Measurements from ENCODE around the gene ACBD5. TPM values are rescaled to one million over a fixed set of nuclear protein-coding genes. Genes with fewer than 3 reads are reported as not detected.
"Not testable (repeated sequence)": the region's sequence is repeated elsewhere in the genome, so short reads cannot be mapped to it uniquely, and the experiment has no call there.

Gene ACBD5
- polyA plus RNA-seq, 3 donors: 39.6 to 43.6 (median 41.4) TPM

DNA sequence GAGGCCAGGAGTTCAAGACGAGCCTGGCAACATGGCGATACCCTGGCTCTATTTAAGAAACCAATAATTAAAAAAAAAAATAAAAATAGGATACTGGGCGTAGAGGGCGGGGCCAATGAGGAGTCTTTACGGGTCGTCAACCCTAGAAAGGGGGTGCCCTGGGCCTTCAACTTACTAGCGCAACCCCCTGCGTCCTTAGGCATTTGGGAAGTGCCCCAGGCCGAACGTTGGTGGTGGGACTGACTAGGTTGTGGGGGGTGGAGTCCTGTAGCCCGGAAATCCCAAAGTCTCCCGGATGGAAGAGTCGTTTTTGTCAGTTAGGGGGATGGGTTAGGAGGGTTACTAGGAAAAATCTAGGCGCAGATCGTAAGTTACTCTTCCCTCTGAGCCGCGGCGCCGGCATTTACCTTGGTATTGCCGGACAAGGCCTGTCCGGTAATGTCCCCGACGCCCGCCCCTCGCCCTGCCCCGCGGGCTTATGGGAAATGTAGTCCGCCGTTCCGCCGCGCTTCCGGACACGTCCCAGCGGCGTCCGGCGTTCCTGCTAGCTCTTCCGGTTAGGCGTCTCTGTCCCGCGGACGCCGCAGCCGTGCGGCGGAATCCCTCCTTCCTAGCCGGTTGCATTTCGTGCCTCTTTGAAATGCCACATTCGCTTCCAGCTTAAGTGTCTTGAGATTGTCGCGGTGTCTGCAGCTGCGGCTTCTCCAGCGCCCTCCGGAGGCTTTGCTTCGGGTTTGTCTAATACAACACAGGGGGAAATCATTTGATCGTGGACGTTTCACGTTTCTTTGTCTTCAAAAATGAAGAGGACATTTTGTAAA lies 1.3 kb upstream of the ACBD5 start:
- DNase-seq (ENCODE audit: low read depth in 3 of 3, low spot score in 2 of 3): peak; percentile 89 to 93 (median 92)

DNA sequence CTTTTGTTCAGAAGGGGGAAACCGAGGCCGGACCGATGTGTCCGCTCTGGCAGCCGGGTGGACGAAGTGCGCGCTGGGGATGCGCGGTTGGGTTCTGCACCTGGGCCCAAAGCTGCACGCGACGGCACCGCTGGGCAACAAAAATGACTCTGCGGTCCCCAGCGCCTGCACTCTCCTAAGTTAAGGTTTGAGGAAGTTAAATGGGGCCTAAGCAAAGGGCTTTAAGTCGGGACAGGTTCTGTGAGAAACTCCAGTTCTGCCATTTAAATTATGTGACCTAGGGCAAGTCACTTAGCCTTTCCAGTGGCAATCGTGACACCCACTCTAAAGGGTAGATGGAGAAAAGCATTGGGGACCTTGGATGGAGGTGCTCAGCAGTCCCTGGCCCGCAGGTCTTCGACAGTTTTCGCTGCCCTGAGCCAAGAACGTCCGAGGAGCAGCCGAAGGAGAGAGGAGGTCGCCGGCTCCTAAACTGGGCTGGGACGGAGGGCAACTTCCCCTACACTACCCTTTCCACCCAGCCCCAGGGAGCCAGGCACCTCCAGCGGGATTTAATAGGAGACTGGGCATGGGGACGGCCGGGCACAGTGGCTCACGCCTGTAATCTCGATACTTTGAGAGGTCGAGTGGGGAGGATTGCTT lies 534 bp upstream of the ACBD5 start:
- peak in 1 of 3 donors; percentile 24 for DNase-seq (ENCODE audit: low read depth in 3 of 3, low spot score in 2 of 3)

DNA sequence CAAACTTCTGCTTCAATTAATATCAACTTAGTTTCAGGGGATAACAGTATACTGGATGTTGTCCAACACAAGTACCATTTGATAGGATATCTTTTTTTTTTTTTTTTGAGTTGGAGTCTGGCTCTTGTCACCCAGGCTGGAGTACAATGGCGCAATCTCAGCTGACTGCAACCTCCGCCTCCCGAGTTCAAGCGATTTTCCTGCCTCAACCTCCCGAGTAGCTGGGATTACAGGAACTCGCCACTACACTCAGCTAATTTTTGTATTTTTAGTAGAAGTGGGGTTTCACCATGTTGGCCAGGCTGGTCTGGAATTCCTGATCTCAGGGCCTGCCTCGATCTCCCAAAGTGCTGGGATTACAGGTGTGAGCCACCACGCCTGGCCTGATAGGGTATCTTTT lies 3.1 kb downstream of the ACBD5 start:
- DNase-seq (ENCODE audit: low read depth in 3 of 3, low spot score in 2 of 3): not testable (repeated sequence)

DNA sequence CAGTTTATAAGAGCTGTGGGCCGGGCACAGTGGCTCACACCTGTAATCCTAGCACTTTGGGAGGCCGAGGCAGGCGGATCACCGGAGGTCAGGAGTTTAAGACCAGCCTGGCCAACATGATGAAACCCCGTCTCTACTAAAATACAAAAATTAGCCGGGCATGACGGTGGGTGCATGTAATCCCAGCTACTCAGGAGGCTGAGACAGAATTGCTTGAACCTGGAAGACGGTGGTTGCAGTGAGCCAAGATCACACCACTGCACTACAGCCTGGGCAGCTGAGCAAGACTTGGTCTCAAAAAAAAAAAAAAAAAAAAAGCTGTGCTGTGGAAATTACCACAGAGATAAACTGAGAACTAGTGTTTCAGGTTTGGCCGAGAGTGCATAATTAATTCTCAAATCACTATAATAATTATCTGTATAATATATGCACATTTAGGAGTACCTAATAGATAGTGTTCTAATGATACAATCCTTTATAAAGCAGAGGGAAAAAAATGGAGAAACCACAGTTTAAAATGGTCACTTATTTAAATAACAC lies 3.9 kb downstream of the ACBD5 start:
- DNase-seq (ENCODE audit: low read depth in 3 of 3, low spot score in 2 of 3): not testable (repeated sequence)

DNA sequence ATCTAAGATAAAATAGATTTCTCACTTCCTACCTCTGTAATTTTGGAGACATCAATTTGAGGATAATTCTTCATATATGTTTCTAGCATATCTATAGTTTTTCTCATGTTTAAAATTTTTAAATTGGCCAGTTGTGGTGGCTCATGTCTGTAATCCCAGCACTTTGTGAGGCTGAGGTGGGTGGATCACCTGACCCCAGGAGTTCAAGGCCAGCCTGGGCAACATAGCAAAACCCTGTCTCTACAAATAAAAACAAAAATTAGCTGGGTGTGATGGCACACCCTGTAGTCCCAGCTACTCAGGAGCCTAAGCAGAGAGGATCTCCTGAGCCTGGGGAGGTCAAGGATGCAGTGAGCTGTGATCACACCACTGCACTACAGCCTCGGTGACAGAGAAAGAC lies 4.9 kb downstream of the ACBD5 start:
- no peak for DNase-seq (ENCODE audit: low read depth in 3 of 3, low spot score in 2 of 3)

DNA sequence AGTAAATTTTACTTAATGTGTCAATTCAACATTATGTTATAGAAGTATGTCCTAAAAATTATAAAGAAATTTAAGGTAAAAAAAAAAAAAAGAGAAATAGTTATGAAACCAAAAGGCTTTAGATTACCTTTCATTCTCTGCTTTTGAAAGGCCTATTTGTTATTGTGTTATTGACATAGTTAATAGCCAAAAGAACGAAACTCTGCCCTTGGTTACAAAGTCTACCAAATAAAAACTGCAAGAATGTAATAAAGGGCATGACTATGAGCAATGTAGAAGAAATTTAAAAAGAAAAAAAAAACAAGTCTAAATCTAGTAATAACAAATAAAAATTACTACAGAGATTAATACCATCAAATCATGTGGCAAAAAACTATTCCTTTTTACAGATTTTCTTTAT lies 10.6 kb downstream of the ACBD5 start:
- DNase-seq (ENCODE audit: low read depth in 3 of 3, low spot score in 2 of 3): no peak

DNA sequence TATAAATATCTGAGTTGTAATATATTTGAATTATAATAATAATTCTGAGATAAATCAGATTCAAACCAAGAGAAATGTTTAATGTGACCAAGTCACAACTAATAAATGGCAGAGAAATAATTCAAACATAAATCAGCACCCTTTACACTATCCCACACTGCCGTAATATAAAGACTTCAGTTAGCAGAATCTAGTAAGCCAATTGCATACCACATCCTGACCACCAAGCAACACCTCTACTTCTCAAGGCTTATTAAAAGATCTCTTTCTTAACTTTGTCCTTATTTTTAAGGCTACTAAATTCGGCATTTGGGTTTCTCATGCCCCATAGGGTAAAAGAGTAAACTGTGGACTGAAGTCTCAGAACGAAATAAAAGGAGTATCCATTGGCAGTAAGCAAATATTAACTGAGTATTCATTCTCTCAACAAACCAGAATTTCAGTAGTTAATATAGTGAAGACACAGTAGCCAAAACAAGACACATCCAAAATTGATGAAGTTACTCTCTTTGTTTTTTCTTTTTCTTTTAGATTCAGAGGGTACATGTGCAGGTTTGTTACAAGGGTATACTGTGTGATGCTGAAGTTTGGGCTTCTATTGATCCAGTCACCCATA lies 14.8 kb downstream of the ACBD5 start:
- no peak for DNase-seq (ENCODE audit: low read depth in 3 of 3, low spot score in 2 of 3)

DNA sequence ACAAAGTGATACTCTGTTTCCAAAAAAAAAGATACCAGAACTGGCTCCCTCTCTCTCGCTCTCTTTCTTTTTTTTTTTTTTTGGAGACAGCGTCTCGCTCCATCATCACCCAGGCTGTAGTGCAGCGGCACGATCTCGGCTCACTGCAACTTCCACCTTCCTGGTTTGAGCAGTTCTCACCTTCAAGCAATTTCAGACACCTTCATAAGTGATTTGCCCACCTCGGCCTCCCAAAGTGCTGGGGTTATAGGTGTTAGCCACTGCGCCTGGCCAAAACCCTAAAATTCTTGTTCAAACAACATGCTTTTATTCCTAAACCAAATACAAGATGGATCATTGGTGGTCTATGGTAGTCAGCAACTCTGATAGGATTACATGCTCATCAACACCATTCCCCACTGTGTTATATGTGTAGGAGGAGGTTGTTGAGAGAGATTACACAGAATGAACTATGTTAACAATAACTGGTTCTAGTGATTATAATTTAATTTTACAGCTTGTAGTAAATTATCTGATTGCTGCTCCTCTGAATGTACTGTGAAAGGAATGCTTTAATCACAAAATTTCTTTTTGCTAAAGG lies 15.5 kb downstream of the ACBD5 start:
- DNase-seq (ENCODE audit: low read depth in 3 of 3, low spot score in 2 of 3): no peak

DNA sequence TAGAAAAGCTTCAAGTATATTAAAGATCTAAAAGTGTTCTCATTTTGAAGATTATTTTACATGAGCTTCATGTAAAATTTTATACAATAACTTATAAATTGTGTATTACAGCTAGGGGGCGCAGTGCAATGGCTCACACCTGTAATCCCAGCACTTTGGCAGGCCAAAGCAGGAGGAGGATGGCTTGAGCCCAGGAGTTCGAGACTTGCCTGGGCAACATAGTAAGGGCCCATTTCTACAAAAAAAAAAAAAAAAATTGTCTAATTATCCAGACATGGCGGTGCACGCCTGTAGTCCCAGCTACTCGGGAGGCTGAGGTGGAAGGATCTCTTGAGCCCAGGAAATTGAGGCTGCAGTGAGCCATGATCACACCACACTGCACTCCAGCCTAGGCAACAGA lies 16.6 kb downstream of the ACBD5 start:
- no peak for DNase-seq (ENCODE audit: low read depth in 3 of 3, low spot score in 2 of 3)

DNA sequence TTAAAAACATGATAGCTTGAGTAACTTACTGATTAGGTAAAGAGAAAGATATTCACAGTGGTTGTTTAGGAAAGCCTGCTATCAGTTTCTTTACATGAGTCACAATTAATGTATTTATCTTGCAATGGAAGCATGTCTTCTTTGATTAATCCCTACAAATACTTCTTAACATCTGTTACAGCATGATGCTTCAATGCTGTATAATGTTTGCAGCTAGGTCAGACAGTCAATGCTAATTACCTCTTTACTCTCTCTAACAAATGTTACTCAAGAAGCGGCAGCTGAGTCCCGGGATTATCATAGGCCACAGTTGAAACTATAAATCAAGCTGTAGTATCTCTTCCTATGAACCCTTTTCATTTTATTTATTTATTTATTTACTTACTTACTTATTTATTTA lies 33.2 kb downstream of the ACBD5 start:
- no peak for DNase-seq (ENCODE audit: low read depth in 3 of 3, low spot score in 2 of 3)

DNA sequence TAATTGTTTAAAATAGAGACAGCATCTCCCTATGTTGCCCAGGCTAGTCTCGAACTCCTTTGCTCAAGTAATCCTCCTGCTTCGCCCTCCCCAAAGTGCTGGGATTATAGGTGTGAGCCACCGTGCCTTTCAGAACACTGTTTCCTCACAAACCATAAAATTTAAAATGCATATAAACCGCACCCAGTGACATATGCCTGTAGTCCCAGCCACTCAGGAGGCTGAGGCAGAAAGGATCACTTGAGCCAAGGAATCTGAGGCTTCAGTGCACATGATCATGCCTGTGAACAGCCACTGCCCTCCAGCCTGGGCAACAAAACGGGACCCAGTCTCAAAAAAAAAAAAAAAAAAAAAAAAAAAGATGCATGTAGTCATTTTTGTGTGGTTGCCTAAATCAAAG lies 36.8 kb downstream of the ACBD5 start:
- no peak for DNase-seq (ENCODE audit: low read depth in 3 of 3, low spot score in 2 of 3)

DNA sequence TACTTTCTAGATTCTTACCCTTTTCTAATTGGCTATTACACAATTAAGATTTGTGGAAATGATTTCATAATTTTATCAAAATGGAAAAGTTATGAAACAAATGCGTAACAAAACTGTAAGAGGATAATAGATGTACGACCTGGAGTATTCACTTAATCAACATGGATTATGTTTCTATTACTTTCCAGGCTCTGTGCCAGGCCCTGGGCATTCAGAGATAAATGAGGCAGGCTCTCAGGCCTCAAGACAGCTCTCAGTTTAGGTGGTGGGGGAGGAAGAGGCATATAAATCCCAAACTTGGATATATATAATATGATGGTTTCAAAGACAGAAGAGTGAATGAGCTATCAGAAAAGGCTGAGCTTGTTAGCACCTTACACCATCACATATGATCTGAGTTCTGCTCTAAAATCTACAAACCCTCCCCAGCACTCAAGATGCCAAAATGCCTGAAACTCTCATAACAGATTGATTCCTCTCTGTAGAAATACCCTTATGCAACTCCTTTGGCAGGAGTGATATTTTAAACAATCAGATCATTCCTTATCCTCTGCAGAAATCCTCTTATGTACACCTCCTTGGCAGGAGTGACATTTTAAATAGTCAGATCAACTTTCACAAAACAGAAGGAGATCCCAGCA lies 42.5 kb downstream of the ACBD5 start:
- no peak for DNase-seq (ENCODE audit: low read depth in 3 of 3, low spot score in 2 of 3)

DNA sequence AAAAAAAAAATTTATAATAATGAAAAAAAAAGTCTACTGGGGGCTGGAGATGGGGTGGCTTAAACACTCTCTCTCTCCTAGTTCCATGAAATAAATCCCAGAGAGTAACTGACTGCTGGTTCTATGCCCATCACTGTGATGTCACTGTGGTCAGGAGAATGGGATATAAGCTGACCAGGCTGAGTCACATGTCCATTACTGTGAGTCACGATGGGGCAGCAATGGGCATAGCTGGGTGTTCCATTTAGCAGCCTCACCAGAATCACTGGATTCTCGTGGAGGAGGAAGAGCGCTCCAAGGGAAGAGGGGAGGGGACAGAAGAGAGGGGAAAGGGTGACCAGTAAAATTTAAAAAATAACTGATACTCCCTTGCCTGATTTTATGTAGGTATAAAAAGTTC lies 48.3 kb downstream of the ACBD5 start:
- no peak for DNase-seq (ENCODE audit: low read depth in 3 of 3, low spot score in 2 of 3)

DNA sequence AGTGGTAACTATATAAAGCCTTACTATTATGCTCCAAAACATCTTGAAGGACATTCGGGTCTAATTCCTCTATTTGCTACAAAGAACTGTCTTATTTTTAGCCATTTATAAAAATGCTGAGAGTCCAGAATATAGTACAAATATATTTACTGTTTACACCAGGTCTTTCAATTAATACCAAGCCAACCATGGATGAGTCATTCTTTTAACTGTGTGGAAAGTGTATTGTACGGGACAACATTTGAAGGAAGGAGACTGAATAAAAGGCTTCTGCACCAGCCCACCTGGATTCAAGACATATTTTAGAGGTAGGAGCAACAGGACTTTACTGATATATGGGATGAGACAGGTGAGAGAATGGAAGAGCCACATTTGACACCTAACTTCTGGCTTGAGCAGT lies 50.1 kb downstream of the ACBD5 start:
- no peak for DNase-seq (ENCODE audit: low read depth in 3 of 3, low spot score in 2 of 3)

DNA sequence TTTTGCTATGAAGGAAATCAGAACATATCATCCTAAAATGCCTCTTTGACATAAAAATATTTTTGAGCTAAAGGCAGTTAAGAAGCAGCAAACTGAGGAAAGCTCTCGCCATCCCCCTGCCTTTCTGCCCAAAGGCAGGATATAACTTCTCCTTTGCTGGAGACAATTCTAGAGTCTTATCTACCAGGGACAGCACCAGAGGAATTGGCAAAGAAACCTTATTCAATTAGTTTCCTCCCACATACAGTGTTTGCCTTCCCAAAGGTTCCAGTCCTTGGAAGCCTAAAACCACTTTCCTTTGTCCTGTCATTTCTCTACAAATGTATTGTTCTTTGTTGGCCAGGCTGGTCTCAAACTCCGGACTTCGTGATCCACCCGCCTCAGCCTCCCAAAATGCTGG lies 51.7 kb downstream of the ACBD5 start:
- no peak for DNase-seq (ENCODE audit: low read depth in 3 of 3, low spot score in 2 of 3)

DNA sequence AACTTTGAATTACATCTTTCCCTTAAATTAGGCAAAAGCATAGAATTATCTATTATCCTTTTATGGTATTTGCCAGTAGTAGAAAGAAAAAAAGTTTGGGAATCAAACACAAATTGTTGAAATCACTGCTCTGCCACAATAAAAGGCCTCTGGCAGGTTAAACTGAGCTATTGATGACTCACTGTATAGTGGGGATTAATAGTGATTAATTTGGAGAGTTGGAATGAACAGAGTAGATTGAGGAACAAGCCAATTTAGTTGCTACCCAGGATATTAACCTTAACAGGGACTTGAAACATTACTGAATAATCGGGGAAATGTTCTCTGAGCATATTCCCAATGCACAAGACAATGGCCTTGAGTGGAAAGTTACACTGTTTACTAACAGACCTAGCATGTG lies 52.3 kb downstream of the ACBD5 start:
- no peak for DNase-seq (ENCODE audit: low read depth in 3 of 3, low spot score in 2 of 3)

DNA sequence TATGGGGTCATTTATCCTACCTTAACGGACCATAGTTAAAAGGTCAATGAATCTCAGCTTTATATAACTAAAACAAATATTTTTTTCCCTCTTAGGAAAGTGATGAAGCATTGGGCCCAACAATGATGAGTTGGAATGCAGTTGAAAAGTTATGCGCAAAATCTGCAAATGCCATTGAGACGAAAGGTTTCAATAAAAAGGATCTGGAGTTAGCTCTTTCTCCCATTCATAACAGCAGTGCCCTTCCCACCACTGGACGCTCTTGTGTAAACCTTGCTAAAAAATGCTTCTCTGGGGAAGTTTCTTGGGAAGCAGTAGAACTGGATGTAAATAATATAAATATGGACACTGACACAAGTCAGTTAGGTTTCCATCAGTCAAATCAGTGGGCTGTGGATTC lies 70.7 kb downstream of the ACBD5 start:
- DNase-seq (ENCODE audit: low read depth in 3 of 3, low spot score in 2 of 3): no peak

DNA sequence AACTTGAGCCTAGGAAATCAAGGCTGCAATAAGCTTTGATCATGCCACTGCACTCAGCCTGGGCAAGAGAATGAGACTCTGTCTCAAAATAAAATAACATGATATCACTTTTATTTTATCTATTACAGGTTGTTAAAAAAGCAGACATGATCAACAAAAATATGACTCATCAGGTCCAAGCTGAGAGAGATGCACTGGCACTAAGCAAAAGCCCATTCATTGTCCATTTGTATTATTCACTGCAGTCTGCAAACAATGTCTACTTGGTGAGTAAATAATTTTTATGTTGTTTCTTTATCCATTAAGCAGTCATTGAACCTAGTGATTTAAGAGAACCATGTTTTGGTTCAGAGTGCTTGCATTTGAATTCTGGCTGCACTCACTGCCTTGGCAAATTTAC lies 82.2 kb downstream of the ACBD5 start:
- DNase-seq (ENCODE audit: low read depth in 3 of 3, low spot score in 2 of 3): no peak

DNA sequence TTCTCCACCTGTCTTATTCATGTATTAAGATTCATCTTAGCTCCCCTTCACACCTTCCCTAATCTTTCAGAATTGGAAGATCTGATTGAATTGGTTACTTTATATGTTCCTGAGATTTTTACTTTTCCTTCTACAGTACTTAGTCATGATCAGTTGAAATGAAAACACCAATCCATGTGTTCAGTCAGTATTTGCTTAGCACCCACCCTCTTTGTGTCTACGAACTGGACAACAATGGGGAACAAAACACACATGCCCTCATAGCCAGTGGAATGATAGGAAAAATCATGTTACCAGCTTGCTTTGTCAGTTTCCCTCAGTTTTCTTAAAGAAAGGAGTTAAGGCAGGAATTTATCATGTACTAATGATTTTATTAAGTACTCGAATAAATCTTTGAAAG lies 83.4 kb downstream of the ACBD5 start:
- DNase-seq (ENCODE audit: low read depth in 3 of 3, low spot score in 2 of 3): no peak

DNA sequence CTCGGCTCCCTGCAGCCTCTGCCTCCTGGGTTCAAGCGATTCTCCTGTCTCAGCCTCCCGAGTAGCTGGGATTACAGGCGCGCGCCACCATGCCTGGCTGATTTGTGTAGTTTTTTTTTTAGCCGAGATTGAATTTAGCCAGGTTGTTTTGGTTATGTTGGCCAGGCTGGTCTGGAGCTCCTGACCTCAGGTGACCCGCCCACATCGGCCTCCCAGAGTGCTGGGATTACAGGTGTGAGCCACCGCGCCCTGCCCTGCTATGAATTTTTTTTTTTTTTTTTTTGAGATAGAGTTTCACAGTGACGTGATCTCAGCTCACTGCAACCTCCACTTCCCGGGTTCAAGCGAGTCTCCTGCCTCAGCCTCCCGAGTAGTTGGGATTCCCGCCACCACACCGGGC lies 84.0 kb downstream of the ACBD5 start:
- not testable (repeated sequence) for DNase-seq (ENCODE audit: low read depth in 3 of 3, low spot score in 2 of 3)

All from right renal cortex interstitium (tissue), 3 donors.